Measurements from ENCODE around the gene EPHB1.
"Not testable (repeated sequence)": the region's sequence is repeated elsewhere in the genome, so short reads cannot be mapped to it uniquely, and the experiment has no call there.

Gene EPHB1

DNA sequence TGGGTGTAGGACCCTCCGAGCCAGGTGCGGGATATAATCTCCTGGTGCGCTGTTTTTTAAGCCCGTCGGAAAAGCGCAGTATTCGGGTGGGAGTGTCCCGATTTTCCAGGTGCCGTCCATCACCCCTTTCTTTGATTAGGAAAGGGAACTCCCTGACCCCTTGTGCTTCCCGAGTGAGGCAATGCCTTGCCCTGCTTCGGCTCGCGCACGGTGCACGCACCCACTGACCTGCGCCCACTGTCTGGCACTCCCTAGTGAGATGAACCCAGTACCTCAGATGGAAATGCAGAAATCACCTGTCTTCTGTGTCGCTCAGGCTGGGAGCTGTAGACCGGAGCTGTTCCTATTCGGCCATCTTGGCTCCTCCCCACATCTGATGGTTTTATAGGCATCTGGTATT lies 210.6 kb downstream of the EPHB1 start:
- DNase-seq (ENCODE audit: low spot score) = not testable (repeated sequence)

DNA sequence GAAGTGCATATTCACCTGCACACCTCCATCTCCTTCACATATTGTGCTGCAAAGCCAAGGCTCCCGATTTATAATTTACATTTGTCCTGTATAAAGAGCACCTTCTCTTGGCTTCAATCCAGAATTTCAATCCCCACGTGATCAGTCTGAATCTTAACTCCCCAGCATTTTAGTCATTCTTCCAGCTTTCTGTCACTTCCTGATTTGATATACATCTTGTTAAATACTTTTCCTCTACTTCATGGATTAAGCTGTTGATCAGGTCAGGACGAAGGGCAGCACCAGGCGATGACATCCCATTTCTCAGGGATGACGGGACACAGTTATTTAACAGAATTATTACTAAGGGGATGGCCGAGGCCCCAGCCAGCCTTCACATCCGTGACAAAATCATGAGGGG lies 212.5 kb downstream of the EPHB1 start:
- no peak for DNase-seq (ENCODE audit: low spot score)

DNA sequence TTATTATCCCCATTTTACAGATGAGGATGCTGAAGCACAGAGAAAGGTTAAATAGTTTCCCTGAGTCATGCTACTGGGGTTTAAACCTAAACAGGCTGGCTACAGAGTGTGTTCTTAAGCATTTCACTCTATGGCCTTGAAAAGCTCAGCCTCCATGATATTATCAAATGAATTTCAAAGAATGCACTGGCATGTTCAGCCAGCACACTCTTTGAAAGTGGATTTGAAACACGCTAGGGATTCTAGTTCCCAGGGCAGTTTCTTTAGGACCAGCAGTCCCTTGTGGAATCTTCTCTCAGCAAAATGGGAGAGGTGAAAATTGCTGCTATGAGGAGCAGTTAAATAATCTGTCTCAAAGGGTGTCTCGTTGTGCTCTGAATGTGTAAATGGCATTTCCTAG lies 213.3 kb downstream of the EPHB1 start:
- DNase-seq (ENCODE audit: low spot score) = no peak

DNA sequence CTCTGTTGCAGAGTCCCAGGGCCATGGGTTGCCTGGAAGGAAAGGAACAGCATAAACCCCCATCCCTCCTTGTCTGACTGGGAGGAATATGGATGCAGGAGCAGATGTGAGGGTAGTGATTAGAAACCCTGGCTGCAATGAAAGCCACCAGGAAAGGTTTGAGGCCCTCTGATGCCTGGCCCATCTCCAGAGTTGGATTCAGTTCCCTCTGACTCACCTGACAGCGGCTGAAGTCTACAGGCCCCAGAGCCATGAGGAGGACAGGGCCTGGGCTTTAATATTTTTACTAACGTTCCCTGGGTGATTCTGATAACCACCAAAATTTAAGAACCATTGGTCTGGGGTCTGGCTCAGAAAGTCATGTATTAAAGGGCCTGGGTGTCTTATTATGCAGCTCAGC lies 214.0 kb downstream of the EPHB1 start:
- no peak for DNase-seq (ENCODE audit: low spot score)

DNA sequence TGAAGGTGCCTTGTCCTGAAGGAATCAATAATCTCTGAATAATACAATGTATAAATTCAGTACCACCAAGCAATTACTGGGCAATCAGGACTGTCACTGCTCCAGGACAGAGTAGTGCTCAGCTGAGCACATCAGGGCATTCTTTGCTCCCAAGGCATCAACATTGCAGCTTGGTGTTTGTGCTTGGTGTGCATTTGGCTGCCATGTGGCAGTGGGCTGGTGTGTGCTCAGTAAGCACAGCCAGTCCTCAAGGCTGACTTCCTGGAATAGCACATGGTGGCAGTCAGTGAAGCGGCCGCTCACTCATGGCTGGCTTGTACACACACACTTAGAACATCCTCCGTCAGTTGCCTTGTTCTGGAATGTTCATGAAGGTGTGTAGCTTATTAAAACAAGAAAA lies 217.0 kb downstream of the EPHB1 start:
- DNase-seq (ENCODE audit: low spot score) = no peak

DNA sequence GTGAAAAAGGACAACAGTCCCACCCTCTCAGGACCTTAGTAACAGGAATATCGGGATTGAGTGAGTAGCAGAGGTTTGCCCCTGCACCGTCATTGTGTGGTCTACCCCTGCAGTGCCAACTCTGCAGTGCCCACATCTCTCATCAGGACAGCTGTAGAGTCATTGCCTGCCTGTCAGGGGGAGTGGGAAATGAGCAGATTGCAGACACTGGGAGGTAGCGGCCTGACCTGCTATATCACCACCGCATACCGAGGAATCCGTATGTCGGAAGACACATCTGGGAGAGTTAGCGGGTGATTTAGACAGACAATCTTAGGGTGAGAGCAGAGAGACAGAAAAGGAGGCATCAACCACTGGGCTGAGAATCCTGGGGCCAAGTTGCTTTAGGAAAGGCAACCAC lies 218.1 kb downstream of the EPHB1 start:
- DNase-seq (ENCODE audit: low spot score) = no peak

DNA sequence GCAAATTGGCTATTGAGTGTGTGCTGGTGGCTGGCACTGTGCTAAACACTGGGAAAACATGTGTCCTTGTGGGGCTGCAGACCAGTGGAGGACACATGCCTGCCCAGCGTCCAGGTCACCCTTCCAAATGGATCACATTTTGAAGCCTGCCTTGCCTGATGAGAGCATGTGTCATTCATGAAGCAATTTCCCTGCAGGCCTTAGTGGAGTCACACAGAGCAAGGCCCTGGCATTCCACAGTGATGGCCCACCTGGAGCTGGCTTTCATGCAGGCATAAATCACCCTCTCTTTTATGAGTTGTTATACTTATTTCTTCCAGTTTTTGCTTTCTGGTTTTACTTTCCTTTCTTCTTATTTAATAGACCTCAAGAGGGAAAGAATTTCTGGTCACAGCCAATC lies 219.5 kb downstream of the EPHB1 start:
- DNase-seq (ENCODE audit: low spot score) = no peak

DNA sequence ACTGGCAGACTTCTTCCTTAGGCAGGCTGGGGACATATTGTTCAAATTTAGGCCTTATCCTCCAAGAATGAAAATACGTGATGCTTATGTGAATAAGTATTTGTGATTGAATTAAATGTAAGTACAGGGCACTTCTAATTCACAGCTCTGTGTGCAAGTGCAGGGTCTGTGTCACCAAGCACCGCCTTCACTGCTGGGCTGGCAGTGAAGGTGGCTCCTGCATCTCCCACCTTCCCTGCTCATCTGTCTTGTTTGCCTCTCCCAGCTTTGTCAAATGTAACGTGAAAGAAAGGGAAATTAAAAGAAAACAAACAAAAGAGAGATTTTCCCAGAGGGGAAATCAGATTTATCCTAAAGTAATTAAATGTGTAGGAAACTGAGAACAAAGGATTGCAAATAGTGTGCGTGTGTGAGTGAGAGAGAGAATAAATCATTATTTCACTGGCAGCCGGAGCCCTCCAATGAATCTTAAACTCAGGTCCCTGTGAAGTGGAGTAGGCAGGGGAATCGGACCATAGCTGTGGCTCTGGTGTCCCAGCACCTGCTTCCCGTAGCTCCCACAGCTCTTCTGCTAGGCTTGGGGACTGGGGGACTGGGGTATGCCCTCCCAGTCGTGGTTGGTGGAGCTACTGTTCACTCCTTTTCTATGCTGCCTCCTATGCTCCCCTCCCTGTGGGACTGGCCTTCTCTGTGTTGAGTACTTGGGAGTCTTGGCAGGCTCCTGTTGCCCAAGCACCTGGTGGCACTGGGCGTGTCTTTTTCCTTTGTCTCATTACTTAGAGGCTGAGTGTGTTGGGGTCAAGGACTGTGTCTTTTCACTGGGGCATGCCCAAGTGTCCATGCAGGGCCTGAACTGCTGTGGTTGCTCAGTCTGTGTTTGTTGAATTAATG lies 222.2 kb downstream of the EPHB1 start:
- DNase-seq (ENCODE audit: low spot score) = no peak

DNA sequence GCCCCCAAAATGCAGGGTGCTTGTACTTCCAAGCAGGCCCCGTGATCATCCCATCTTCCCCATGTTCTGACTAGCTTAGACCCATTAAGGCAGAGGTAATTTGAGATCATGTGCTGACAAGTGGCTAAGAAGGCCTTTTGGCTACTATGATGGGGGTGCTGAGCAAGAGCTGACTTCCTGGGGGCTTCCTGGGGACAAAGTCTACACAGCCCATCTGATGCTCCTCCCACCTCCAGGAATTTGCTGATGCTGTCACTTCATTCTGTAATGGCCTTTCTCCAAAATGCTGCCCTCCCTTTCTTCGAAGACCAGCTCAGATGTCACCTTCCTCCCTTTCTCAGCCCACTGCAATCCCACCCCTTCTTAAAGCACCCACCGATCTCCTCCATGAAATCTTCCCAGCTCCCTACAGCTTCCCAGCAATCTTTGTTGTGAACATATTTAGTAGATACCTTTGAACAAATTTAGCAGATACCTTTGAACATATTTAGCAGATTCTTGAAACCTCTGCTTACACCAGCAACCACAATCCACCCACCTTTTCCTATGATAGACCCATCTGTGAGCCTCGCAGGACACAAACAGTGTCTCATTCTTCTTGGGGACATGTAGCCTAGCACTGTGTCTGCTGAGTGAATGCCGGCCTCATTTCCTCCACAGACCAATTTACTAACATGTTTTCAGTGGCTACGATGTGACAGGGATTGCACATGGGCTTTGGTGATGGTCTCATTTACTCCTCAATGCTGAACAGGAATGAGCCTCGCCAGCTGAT lies 223.3 kb downstream of the EPHB1 start:
- DNase-seq (ENCODE audit: low spot score) = no peak

DNA sequence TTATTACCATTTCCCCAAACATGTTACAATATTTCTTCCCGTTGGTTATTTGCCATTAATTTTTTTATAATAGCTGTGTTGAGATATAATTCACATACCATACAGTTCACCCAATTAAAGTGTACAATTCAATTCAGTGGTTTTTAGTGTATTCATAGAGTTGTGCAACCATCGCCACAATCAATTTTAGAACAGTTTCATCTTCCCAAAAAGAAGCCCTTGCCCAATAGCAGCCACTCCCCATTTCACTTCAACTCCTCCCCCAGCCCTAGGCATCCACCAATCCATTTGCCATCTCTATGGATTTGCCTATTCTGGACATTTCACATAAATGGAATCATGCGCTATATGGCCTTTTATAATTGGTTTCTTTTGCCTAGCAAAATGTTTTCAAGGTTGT lies 225.1 kb downstream of the EPHB1 start:
- DNase-seq (ENCODE audit: low spot score) = no peak

DNA sequence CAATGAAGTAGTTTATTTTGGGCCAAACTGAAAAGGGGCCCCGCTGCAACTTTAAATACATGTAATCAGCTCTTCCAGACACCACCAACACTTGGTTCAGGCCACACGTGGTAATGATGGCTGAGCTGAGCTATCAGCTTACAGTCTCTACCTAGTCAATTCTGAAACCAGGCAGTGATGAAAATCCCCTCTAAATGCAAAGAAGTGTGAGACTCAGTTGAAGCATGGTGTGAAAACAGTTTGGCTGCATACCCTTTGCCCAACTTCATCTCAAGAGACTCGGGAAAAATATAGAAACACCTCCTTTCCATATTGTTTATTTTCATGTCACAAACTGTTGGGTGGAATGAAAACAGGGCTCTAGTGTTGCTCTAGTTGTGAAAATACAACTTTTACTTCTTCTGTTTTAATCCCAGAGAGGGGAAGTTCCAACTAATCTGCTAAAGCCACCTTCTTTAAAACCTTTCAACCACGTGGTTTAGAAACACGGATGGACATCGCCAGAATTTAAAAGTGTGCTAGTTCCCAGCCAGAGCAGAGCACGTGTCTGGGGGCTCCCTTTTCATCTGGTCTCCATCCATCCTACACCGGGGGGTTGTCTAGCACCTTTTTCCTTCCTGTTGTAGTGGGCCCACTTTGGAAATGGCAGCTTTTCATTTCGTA lies 229.1 kb downstream of the EPHB1 start:
- DNase-seq (ENCODE audit: low spot score) = no peak

DNA sequence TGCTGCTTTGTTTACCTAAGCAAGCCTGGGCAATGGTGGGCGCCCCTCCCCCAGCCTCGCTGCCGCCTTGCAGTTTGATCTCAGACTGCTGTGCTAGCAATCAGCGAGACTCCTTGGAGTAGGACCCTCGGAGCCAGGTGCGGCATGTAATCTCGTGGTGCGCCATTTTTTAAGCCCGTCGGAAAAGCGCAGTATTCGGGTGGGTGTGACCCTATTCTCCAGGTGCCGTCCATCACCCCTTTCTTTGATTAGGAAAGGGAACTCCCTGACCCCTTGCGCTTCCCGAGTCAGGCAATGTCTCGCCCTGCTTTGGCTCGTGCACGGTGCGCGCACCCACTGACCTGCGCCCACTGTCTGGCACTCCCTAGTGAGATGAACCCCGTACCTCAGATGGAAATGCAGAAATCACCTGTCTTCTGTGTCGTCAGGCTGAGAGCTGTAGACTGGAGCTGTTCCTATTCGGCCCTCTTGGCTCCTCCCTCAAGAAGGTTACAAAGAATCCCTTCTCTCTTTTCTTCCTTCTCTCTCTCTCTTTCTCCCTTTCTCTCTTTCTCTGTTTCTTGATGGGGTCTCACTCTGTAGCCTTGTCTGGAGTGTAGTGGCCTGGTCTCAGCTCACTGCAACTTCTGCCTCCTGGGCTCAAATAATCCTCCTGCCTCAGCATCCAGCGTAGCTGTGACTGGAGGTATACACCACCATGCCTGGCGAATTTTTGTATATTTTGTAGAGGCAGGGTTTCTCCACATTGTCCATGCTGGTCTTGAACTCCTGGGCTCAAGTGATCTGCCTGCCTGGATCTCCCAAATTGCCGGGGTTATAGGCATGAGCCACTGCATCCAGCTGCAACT lies 235.9 kb downstream of the EPHB1 start:
- DNase-seq (ENCODE audit: low spot score) = not testable (repeated sequence)

DNA sequence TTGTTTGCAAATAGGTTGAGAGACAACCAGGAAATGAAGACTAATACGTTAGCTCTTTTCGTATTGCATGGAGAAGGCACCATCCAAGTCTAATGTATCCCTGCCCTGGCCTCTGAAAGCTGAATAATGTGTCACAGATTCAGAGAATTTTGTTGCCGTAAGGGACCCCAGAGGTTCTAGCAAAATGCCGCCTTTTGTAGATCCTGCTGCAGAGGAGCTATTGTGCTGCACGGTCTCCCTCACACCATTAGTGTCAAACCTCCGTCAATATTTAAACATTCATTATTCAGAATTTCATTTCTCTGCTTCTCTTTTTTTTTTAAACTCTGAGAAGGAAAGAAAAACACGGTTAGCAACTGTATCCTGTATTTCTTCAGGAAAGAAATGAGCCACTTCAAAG lies 238.7 kb downstream of the EPHB1 start:
- DNase-seq (ENCODE audit: low spot score) = no peak

DNA sequence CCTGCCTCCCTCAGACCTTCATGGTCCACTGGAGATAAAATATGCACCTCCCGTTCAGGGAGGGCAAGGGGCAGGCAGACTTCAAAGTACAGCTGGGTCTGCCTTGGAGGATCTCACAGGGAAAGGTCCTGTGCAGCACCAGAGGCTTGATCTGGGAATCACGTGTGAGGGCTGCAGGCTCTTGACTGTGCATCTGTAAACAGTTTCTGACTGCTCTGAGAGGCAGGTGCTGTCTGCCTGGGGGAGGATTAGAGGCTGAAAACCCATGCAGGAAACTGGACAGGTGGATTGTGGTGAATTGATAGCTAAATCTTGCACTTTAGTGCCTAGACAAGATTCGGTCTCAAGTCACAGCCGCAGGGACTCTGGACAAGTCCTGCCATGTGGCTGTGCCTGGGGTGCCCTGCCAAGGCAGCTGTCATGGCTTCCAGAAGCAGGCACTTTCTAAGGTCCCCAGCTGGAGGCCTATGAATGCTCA lies 239.3 kb downstream of the EPHB1 start:
- no peak for DNase-seq (ENCODE audit: low spot score)

DNA sequence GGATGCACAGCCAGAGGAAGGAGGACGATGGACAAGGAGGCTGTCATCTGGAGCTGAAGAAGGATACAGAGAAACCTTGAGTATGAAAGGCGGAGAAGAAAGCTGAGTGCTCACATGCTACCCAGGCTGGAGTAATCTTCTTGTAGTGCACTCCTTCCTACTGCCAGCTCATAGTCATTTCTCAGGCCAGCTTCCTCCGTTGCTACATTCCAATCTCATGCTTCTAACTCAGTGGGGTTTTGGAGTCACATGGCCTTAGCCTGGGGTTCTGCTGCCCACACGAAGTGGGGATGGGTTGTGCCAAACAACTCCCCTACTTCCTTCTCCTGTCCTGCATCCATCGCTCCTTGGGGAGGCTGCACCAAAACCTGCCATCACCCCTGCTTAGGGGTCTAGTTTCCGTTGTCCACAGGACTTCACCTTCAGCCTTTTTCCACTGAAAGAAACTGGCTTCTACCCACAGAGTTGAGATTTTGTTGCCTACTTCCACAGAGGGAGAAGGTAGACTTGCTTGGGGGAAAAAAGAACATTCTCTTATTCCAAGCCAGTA lies 239.9 kb downstream of the EPHB1 start:
- DNase-seq (ENCODE audit: low spot score) = no peak

DNA sequence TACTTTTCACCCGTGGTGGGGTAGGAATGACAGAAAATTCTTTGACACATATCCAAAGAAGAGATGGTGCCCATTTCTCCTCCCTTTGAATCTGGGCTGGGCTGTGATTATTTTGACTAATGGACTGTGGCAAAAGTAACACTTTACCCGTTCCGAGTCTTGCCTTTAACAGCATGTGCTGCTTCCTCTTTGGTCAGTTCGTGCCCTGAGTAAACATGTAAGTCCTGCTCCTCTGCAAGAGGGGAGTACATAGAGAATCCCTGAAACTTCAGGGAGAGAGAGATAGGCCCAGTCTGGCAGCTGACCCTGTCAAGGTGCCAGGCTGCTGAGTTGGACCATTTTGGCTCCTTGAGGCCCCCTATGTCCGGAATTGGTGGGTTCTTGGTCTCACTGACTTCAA lies 243.1 kb downstream of the EPHB1 start:
- DNase-seq (ENCODE audit: low spot score) = no peak

DNA sequence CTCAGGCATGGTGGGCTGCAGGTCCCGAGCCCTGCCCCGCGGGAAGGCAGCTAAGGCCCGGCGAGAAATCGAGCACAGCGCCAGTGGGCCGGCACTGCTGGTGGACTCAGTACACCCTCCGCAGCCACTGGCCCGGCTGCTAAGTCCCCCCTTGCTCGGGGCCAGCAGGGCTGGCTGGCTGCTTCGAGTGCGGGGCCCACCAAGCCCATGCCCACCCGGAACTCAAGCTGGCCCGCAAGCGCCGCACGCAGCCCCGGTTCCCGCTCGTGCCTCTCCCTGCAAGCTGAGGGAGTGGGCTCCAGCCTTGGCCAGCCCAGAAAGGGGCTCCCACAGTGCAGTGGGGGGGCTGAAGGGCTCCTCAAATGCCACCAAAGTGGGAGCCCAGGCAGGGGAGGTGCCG lies 244.5 kb downstream of the EPHB1 start:
- not testable (repeated sequence) for DNase-seq (ENCODE audit: low spot score)

DNA sequence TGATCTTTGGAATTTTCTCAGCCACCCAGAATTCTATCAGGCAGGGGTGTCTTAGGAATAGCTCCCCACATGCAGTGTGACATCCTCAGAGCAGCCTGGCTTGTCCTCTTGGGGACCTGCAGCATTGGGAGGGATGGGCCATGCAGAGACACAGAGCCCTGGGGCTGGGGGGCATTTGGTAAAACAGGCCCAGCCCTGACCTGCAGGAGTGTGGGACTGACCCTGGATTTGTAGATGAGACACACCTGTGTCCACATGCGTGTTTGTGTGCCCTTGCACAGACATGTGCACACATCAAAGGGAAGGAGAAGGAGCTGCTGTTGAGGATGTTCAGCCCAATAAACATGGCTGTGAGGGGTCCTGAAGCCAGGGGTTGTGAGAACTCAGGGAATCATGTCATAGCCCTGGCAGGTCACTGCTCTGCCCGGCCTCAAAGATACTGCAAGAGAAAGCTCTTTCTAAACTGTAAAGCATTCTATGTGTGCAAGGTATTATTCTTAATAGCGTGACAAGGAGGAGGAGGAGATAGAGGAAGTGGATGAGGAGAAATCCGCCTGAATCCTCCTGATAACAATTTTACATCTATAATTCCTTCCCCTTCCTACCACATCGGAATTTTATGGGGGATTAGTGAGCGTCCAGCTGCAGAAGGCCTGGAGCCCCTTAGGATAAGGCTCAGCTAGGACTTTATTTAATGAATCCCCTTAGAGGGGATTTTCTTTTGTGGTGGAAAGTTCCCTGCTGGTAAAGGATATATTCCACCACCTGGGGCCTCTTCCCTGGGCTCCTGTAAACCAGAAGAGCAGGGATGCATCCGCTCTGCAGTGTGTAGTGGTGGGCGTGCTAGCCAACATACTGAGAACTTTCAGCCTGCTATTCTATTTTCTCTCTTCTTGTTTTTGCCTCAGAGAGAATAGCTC lies 245.5 kb downstream of the EPHB1 start:
- DNase-seq (ENCODE audit: low spot score) = no peak

DNA sequence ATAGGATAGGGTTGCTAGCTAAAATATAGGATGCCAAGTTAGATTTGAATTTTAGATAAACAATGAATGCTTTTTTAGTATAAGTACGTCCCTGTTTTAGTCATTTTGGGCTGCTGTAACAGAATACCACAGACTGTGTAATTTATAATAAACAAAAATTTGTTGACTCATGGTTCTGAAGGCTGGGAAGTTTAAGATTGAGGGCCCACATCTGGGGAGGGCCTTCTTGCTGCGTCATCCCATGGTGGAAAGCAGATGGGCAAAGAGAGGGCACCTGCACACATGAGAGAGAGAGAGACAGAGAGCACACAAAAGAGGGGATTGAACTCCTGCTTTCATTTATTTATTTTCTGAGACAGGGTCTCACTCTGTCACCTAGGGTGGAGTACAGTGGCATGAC lies 246.5 kb downstream of the EPHB1 start:
- no peak for DNase-seq (ENCODE audit: low spot score)

DNA sequence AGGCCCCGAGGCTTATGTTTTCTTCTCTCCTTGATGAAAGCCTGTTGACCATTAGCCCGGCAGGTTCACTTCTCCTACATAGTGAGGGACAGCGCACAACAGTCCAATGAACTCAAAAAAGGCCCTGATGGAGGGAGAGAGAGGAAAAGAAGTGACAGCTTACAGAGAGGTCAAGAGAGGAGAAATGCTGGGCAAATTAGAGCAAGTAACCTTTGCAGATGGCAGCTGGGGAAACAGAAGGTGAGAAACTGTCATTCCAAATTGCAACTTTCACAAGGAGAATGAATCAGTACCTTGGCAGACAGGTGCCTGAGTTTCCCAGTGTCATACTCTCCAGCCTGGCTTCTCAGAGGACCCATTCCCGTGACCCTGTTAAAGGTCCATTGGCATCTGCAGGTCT lies 252.0 kb downstream of the EPHB1 start:
- DNase-seq (ENCODE audit: low spot score) = no peak
